HFFc6 (cell line): ENCODE data around the gene NIPSNAP2. TPM values are rescaled to one million over a fixed set of nuclear protein-coding genes. Genes with fewer than 3 reads are reported as not detected.
"Not testable (repeated sequence)": the region's sequence is repeated elsewhere in the genome, so short reads cannot be mapped to it uniquely, and the experiment has no call there.

ENCODE experiments used
- DNase-seq: peaks from one replicate; pipeline ENCODE4 v3.0.0-alpha.2; 2018
- H3K27ac Mint-ChIP-seq: 2 replicates; pipeline ENCODE4 v1.8.0; 2020; ENCODE audit warnings: mild to moderate bottlenecking, mixed read lengths
- H3K27me3 Mint-ChIP-seq: 2 replicates; pipeline ENCODE4 v1.8.0; 2021; ENCODE audit warnings: mild to moderate bottlenecking, moderate library complexity, mixed read lengths; ENCODE audit not compliant: insufficient read depth
- H3K36me3 Mint-ChIP-seq: 2 replicates; pipeline ENCODE4 v1.8.0; 2021; ENCODE audit warnings: low read depth, mixed read lengths
- H3K4me1 Mint-ChIP-seq: 2 replicates; pipeline ENCODE4 v1.8.0; 2020; ENCODE audit warnings: low read depth, mixed read lengths
- H3K4me3 Mint-ChIP-seq: 2 replicates; pipeline ENCODE4 v1.8.0; 2020; ENCODE audit warnings: mild to moderate bottlenecking, moderate library complexity, mixed read lengths
- H3K9me3 Mint-ChIP-seq: 2 replicates; pipeline ENCODE4 v1.8.0; 2020; ENCODE audit warnings: mild to moderate bottlenecking, mixed read lengths
- total RNA-seq, 6 experiments: library from RNA; stranded (reverse); fragmentation: NEBNext Ultra II Directional; extraction: Animal tissue kit (Norgen Biotek cat#: 25700); gene quantifications; 2 replicates in 1 of 6; 3 replicates in 5 of 6; pipeline ENCODE4 v1.2.3, GENCODE V29; 2021
- TF ChIP-seq, protein P1 (sequence below): fragments of 200-600 bp; sonication (generic); IDR thresholded peaks from 2 replicates; pipeline ENCODE4 v1.5.0; 2021; ENCODE audit warnings: antibody characterized with exemption, mild to moderate bottlenecking

NIPSNAP2 gene
- total RNA-seq, 6 experiments from 2014 or later = 27.6 to 34.0 (median 30.6) TPM

DNA sequence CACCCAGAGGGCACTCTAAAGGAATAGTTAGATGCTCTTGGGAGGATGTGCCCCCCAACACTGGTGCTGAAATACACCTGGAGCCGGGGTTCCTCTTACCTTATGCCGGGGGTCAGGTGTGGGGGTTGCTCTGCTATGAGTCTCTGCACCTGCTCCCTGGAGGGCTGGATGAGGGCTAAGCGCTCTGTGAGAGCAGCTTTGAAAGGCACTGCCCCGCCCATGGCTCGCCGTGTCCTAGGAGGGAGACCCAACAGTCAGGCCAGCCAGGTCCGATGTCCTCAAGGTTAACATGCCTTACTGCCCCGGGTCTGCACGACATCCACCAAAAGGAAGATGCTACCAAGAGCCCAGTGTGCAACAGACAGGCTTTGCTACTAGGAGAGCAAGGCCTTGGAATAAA lies 55.1 kb downstream of the NIPSNAP2 start:
- no peaks in the 10 kb centered on the region; the same call in 1 of the 2 replicates for H3K27me3 Mint-ChIP-seq
- TF ChIP-seq, protein P1, sequence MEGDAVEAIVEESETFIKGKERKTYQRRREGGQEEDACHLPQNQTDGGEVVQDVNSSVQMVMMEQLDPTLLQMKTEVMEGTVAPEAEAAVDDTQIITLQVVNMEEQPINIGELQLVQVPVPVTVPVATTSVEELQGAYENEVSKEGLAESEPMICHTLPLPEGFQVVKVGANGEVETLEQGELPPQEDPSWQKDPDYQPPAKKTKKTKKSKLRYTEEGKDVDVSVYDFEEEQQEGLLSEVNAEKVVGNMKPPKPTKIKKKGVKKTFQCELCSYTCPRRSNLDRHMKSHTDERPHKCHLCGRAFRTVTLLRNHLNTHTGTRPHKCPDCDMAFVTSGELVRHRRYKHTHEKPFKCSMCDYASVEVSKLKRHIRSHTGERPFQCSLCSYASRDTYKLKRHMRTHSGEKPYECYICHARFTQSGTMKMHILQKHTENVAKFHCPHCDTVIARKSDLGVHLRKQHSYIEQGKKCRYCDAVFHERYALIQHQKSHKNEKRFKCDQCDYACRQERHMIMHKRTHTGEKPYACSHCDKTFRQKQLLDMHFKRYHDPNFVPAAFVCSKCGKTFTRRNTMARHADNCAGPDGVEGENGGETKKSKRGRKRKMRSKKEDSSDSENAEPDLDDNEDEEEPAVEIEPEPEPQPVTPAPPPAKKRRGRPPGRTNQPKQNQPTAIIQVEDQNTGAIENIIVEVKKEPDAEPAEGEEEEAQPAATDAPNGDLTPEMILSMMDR = no peak
- no peak overlapping the region for H3K4me3 Mint-ChIP-seq
- H3K4me1 Mint-ChIP-seq = no peaks in the 10 kb centered on the region
- H3K27ac Mint-ChIP-seq = no peak overlapping the region
- H3K9me3 Mint-ChIP-seq = no peaks in the 10 kb centered on the region
- DNase-seq = no peak
- H3K36me3 Mint-ChIP-seq = 0 out of 2 replicates have a peak, but pooled peaks cover 9% of the 10 kb centered on the region

- Mint-ChIP-seq H3K4me1 (no peaks in the 10 kb centered on the region), H3K36me3 (peaks cover 9% of the 10 kb centered on the region; the same call in 1 of the 2 replicates), H3K27ac (no peak overlapping the region), H3K27me3 (peaks cover 5% of the 10 kb centered on the region), H3K9me3 (no peaks in the 10 kb centered on the region), H3K4me3 (no peak overlapping the region)
- TF ChIP-seq, protein P1 = no peak
- DNase-seq = no peak
These were observed 59.1 kb downstream of the NIPSNAP2 start for GRCh38 chr7:56023500-56023899.

DNA sequence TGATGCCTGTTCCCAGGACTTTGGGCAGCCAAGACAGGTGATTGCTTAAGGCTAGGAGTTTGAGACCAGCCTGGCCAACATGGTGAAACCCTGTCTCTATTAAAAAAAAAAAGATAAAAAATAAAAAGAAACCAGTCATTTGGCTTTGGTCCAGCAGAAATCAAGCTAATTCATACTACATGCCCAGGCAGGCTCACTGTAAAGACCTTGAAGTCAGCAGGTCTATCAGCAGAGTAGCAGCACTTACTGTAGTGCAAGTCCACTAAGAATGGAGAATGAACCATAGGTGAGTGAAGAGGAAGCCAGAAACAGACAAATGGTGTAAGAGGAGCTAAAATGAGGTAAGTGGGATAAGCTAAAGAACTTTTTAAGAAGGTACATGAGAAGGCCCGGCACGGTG lies 62.2 kb downstream of the NIPSNAP2 start:
- Mint-ChIP-seq H3K9me3 (no peaks in the 10 kb centered on the region), H3K27ac (no peak overlapping the region), H3K27me3 (peaks cover 5% of the 10 kb centered on the region), H3K36me3 (peaks cover 3% of the 10 kb centered on the region; the same call in 1 of the 2 replicates), H3K4me3 (no peak overlapping the region), H3K4me1 (peaks cover 9% of the 10 kb centered on the region)
- DNase-seq = no peak
- TF ChIP-seq, protein P1 = no peak

DNA sequence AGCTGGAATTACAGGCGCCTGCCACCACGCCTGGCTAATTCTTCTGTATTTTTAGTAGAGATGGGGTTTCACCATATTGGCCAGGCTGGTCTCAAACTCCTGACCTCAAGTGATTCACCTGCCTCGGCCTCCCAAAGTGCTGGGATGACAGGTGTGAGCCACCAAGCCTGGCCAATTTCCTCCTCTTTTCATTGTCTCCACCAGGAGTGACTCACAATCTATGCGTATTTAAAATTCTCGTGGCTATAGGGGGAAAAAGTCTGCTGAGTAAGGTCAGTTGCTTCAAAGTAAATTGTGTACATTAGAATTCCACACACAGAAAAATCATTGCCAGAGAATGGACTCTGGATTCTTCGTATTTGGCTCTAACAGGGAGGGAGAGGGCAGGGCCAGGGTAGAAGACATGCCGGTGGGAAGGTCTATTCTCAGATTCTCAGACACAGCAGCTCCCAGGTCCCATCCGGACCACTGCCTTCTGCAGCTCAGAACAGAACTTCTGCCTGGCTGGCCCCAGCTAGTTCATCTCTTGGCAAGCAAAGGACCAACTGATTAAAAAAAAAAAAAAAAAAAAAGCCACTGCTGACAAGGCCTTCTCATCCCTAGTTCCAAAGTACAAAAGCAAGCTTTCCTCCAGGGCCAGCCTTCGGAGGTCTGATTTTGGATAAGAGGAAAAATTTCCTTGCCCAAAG lies 64.7 kb downstream of the NIPSNAP2 start:
- H3K4me3 Mint-ChIP-seq = no peak overlapping the region
- TF ChIP-seq, protein P1 = no peak
- H3K4me1 Mint-ChIP-seq = peaks cover 23% of the 10 kb centered on the region
- no peak for DNase-seq
- peaks cover 10% of the 10 kb centered on the region; the same call in 1 of the 2 replicates for H3K36me3 Mint-ChIP-seq
- H3K9me3 Mint-ChIP-seq = no peaks in the 10 kb centered on the region
- peaks cover 5% of the 10 kb centered on the region; the same call in 1 of the 2 replicates for H3K27me3 Mint-ChIP-seq
- H3K27ac Mint-ChIP-seq = no peak overlapping the region; the same call in 1 of the 2 replicates

GRCh38 chr7:56030340-56030739 lies 66.0 kb downstream of the NIPSNAP2 start:
- TF ChIP-seq, protein P1 = no peak
- Mint-ChIP-seq H3K9me3 (no peaks in the 10 kb centered on the region), H3K36me3 (peaks cover 10% of the 10 kb centered on the region; the same call in 1 of the 2 replicates), H3K4me3 (no peak overlapping the region), H3K27me3 (no peaks in the 10 kb centered on the region), H3K27ac (no peak overlapping the region), H3K4me1 (peaks cover 23% of the 10 kb centered on the region)
- no peak for DNase-seq

- H3K36me3 Mint-ChIP-seq, H3K27me3 Mint-ChIP-seq, H3K9me3 Mint-ChIP-seq, H3K4me3 Mint-ChIP-seq, H3K27ac Mint-ChIP-seq, DNase-seq: not testable (repeated sequence)
- peaks cover 23% of the 10 kb centered on the region for H3K4me1 Mint-ChIP-seq
These were observed 67.2 kb downstream of the NIPSNAP2 start for GRCh38 chr7:56031556-56031955.

- not testable (repeated sequence) for DNase-seq, H3K36me3 Mint-ChIP-seq, H3K4me3 Mint-ChIP-seq, H3K27ac Mint-ChIP-seq, H3K27me3 Mint-ChIP-seq, H3K9me3 Mint-ChIP-seq
- H3K4me1 Mint-ChIP-seq = peaks cover 23% of the 10 kb centered on the region
These were observed 68.2 kb downstream of the NIPSNAP2 start for GRCh38 chr7:56032578-56032977.
